Measurements from ENCODE around the gene DNM2.

- TF ChIP-seq POLR2AphosphoS5 (IDR thresholded peaks at IDR 0.05; ENCODE audit: borderline replicate concordance, low read depth, low read length) = no peak
- no peak for TF ChIP-seq EZH2 (IDR thresholded peaks at IDR 0.05)
Measured at GRCh38 chr19:10876459-10877240, 158.8 kb downstream of the DNM2 start.
